GM12872 (cell line): ENCODE results near the gene NME3.

Experiments used
- TF ChIP-seq, protein P1 (sequence below): IDR thresholded peaks from 3 replicates; pipeline ENCODE4 v1.5.1; 2011; ENCODE audit warnings: low read depth, mild to moderate bottlenecking, low read length, moderate library complexity; ENCODE audit not compliant: insufficient read depth

The NME3 gene

DNA sequence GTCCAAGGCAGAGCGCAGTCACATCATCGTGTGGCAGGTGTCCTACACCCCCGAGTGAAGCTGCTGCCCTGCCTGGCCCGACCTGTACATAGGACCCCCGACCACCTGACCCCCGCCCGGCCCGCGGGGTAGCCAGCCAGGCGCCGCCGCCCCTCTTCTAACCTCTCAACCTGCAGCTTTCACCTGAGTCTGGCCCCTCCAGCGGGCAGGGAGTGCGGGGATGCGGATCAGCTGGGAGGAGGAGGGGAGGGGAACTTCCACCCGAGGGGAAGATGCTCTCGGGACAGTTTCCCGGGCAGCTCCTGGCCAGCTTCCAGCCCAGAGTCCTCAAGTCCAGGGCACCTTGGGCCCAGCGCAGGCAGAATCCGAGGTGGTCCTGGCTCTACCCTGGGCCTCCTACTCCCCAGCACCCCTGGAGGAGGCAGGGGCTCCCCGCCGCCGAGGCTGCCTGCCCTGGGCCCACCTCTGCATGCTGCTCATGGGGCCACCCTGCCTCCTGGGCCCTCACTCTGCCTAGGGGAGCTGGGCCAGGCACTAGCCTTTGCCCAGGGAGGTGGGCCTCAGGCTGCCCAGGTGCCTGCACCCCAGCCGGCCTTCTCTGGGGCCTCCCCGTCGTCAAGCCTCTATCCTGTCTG is 2.5 kb downstream of the NME3 start:
- TF ChIP-seq, protein P1, sequence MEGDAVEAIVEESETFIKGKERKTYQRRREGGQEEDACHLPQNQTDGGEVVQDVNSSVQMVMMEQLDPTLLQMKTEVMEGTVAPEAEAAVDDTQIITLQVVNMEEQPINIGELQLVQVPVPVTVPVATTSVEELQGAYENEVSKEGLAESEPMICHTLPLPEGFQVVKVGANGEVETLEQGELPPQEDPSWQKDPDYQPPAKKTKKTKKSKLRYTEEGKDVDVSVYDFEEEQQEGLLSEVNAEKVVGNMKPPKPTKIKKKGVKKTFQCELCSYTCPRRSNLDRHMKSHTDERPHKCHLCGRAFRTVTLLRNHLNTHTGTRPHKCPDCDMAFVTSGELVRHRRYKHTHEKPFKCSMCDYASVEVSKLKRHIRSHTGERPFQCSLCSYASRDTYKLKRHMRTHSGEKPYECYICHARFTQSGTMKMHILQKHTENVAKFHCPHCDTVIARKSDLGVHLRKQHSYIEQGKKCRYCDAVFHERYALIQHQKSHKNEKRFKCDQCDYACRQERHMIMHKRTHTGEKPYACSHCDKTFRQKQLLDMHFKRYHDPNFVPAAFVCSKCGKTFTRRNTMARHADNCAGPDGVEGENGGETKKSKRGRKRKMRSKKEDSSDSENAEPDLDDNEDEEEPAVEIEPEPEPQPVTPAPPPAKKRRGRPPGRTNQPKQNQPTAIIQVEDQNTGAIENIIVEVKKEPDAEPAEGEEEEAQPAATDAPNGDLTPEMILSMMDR, result no peak

DNA sequence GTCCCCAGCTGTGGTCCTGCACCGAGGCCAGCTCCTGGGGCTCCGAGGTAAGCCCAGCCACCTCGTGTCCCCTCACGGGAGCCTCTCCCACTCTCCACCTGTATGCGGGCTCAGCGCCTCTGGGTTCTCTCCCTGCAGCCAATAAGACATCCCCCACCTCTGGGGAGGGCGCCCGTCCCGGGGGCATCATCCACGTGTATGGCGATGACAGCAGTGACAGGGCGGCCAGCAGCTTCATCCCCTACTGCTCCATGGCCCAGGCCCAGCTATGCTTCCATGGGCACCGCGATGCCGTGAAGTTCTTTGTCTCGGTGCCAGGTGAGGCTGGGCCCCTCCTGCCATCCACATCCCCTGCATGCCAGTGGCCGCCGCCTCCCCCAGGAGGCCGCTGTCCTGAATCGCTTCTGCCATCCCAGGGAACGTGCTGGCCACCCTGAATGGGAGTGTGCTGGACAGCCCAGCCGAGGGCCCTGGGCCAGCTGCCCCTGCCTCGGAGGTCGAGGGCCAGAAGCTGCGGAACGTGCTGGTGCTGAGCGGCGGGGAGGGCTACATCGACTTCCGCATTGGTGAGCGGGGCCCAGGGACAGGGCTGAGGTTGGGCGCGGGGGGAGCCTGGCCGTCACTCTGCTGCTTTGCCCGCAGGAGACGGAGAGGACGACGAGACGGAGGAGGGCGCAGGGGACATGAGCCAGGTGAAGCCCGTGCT is 3.1 kb downstream of the NME3 start:
- TF ChIP-seq, protein P1, result no peak

DNA sequence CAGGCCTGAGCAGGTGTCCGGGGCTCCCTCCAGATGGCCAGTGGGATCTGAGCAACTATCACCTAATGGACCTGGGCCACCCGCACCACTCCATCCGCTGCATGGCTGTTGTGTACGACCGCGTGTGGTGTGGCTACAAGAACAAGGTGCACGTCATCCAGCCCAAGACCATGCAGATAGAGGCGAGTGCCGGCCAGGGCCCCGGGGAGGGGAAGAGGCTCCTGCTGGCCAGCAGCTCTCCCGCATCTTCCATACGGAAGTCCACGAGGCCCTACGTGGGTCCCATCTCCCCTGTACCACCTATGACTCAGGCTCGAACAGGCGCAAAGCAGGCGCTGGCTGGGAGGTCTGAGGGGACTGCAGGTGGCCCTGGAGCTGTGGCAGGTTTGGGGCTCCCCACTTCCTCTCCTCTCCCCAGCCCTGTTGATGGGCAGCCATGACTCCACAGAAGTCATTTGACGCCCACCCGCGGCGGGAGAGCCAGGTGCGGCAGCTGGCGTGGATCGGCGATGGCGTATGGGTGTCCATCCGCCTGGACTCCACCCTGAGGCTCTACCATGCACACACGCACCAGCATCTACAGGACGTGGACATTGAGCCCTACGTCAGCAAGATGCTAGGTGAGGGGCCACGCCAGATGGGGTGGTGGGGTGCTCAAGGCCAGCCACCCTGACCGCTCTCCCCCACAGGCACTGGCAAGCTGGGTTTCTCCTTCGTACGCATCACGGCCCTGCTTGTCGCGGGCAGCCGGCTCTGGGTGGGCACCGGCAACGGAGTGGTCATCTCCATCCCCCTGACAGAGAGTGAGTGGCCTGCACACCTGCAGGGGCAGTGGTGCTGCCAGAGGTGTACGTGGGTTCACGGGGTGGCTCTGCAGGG is 4.0 kb downstream of the NME3 start:
- TF ChIP-seq, protein P1, result no peak

DNA sequence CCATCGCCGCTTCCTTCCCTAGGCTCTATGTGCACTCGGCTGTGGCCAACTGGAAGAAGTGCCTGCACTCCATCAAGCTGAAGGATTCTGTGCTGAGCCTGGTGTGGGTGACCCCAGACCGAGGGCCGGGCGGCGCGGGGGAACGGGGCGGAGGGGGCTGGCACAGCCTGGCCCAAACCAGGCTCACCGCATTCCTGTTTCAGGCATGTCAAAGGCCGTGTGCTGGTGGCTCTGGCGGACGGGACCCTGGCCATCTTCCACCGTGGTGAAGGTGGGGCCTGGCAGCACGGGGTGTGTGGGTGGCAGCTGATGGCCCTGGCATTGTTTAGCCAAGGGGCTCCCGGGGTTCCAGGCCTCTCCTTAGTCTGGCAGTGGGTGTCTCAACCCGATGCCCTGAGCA is 4.6 kb downstream of the NME3 start:
- TF ChIP-seq, protein P1, result no peak

DNA sequence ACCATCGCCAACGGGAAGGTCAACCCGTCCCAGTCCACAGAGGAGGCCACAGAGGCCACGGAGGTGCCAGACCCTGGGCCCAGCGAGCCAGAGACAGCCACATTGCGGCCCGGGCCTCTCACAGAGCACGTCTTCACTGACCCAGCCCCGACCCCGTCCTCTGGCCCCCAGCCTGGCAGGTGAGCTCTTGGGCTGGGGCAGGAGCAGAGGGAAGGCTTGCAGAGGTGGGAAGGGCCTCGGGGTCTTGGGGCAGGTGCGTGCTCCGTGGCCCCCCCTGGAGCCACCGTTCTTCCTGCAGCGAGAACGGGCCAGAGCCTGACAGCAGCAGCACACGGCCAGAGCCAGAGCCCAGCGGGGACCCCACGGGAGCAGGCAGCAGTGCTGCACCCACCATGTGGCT is 5.1 kb downstream of the NME3 start:
- TF ChIP-seq, protein P1, result no peak

DNA sequence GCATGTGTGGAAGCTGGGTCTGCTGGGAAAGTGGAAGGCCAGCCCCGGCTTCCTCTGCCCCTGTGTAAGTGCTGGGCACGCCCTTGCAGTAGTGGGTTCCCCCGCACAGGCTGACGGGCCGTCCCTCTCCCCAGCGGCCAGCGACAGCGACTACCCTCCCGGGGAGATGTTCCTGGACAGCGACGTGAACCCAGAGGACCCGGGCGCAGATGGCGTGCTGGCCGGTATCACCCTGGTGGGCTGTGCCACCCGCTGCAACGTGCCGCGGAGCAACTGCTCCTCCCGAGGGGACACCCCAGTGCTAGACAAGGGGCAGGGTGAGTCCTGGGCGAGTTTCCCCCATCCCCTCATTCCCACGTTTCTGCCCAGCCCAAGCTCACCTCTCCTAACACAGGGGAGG is 5.5 kb downstream of the NME3 start:
- TF ChIP-seq, protein P1, result no peak

DNA sequence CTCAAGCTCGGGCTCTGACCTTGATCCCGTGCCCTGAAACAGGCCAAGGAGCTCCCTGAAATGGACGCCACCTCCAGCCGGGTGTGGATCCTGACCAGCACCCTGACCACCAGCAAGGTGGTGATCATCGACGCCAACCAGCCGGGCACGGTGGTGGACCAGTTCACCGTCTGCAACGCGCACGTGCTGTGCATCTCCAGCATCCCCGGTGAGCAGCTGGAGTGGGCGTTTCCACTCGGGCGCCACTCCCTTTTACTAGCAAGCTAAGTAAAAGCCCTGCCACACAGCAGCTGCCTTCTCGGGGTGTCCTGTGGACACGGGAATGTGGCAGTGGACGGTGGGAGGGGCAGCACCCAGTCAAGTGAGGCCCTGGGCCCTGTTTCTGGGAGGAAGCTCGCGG is 6.4 kb downstream of the NME3 start:
- TF ChIP-seq, protein P1, result no peak
